Liver (tissue), 3 donors: Measurements from ENCODE around the gene MYOF.

ENCODE experiments used
- ATF3 ChIP-seq: IDR thresholded peaks from 2 replicates; pipeline ENCODE4 v1.6.1; 2016; ENCODE audit warnings: antibody characterized with exemption
- CTCF ChIP-seq: fragments of 150-350 bp; IDR thresholded peaks from 2 replicates; pipeline ENCODE4 v1.5.1; 2017; ENCODE audit warnings: improper control_type of control experiment, low read depth, low read length; ENCODE audit not compliant: missing input control
- EGR1 ChIP-seq, 2 donors: IDR thresholded peaks; 2 replicates each; pipeline ENCODE4 v1.6.1; 2016 to 2018; ENCODE audit warnings: antibody characterized with exemption in 2 of 2, low read depth in 2 of 2
- GABPA ChIP-seq, 2 donors: IDR thresholded peaks in 1 of 2; conservative IDR thresholded peaks in 1 of 2; 2 replicates each; pipeline ENCODE4 v1.6.1; 2016; ENCODE audit warnings: antibody characterized with exemption in 2 of 2, mild to moderate bottlenecking in 1 of 2, moderate library complexity in 1 of 2
- HNF4A ChIP-seq, 2 donors: conservative IDR thresholded peaks; 2 replicates each; pipeline ENCODE4 v1.6.1; 2016; ENCODE audit warnings: antibody characterized with exemption in 2 of 2, mild to moderate bottlenecking in 2 of 2
- JUND ChIP-seq, 2 donors: IDR thresholded peaks; 2 replicates each; pipeline ENCODE4 v1.6.1; 2016; ENCODE audit warnings: antibody characterized with exemption in 2 of 2
- MAX ChIP-seq: IDR thresholded peaks from 2 replicates; pipeline ENCODE4 v1.6.1; 2016; ENCODE audit warnings: antibody characterized with exemption
- RAD21 ChIP-seq, 2 donors: IDR thresholded peaks; 2 replicates each; pipeline ENCODE4 v1.6.1; 2016; ENCODE audit warnings: antibody characterized with exemption in 2 of 2, mild to moderate bottlenecking in 2 of 2
- REST ChIP-seq: IDR thresholded peaks from 2 replicates; pipeline ENCODE4 v1.6.1; 2016; ENCODE audit warnings: antibody characterized with exemption, mild to moderate bottlenecking
- RXRA ChIP-seq, 2 donors: IDR thresholded peaks; 2 replicates each; pipeline ENCODE4 v1.6.1; 2017 to 2018; ENCODE audit warnings: antibody characterized with exemption in 2 of 2, mild to moderate bottlenecking in 1 of 2
- SP1 ChIP-seq: IDR thresholded peaks from 2 replicates; pipeline ENCODE4 v1.6.1; 2018; ENCODE audit warnings: antibody characterized with exemption, mild to moderate bottlenecking
- TAF1 ChIP-seq: conservative IDR thresholded peaks from 2 replicates; pipeline ENCODE4 v1.6.1; 2016; ENCODE audit warnings: antibody characterized with exemption, mild to moderate bottlenecking
- YY1 ChIP-seq: IDR thresholded peaks from 2 replicates; pipeline ENCODE4 v1.6.1; 2016; ENCODE audit warnings: antibody characterized with exemption, mild to moderate bottlenecking
- ZBTB33 ChIP-seq: IDR thresholded peaks from 2 replicates; pipeline ENCODE4 v1.6.1; 2016; ENCODE audit warnings: antibody characterized with exemption
- donor health status: healthy.
- donor health status: healthy.

- TF ChIP-seq JUND (IDR thresholded peaks at IDR 0.05) (no peak), TAF1 (no peak), CTCF (no peak), MAX (no peak), RAD21 (IDR thresholded peaks at IDR 0.05) (no peak), RXRA (IDR thresholded peaks at IDR 0.05) (no peak), SP1 (no peak), GABPA (IDR thresholded peaks at IDR 0.05 in 1 of 2, conservative IDR thresholded peaks at IDR 0.05 in 1 of 2) (no peak), YY1 (no peak), ZBTB33 (no peak), REST (no peak), EGR1 (IDR thresholded peaks at IDR 0.05; ENCODE audit: low read depth in 2 of 2) (no peak), ATF3 (no peak), HNF4A (conservative IDR thresholded peaks at IDR 0.05) (no peak)
Observed at GRCh38 chr10:93509816-93510215, 27.7 kb upstream of the MYOF start.
